Measurements from ENCODE around the gene JSRP1.

Gene JSRP1

GRCh38 chr19:2270423-2271233 is 14.4 kb upstream of the JSRP1 start:
- peaks cover 3% of the 10 kb centered on the region for H3K4me1 ChIP-seq (ENCODE audit: control insufficient read depth, low read depth, low read length)

GRCh38 chr19:2270157-2270422 is 13.9 kb upstream of the JSRP1 start:
- Histone ChIP-seq H3K27me3 (ENCODE audit: control insufficient read depth, insufficient read depth, low read length) (no peaks in the 10 kb centered on the region), H3K9me3 (ENCODE audit: control insufficient read depth, low read depth, low read length) (no peaks in the 10 kb centered on the region), H3K4me3 (ENCODE audit: low read length) (peak overlapping the region; percentile 91), H3K27ac (ENCODE audit: low read length) (peak overlapping the region; percentile 53), H3K4me1 (ENCODE audit: control insufficient read depth, low read depth, low read length) (peaks cover 3% of the 10 kb centered on the region), H3K36me3 (ENCODE audit: control insufficient read depth, low read depth, low read length) (peaks cover 12% of the 10 kb centered on the region), H3K9ac (ENCODE audit: low read length) (peak overlapping the region; percentile 92)

More at GRCh38 chr19:2270423-2271233, 14.4 kb upstream of the JSRP1 start:
- peak overlapping the region; percentile 91 for H3K4me3 ChIP-seq (ENCODE audit: low read length)
- no peak overlapping the region for H3K27ac ChIP-seq (ENCODE audit: low read length)
- H3K9ac ChIP-seq (ENCODE audit: low read length) = peak overlapping the region; percentile 92
- H3K27me3 ChIP-seq (ENCODE audit: control insufficient read depth, insufficient read depth, low read length) = no peaks in the 10 kb centered on the region
- peaks cover 12% of the 10 kb centered on the region for H3K36me3 ChIP-seq (ENCODE audit: control insufficient read depth, low read depth, low read length)
- no peaks in the 10 kb centered on the region for H3K9me3 ChIP-seq (ENCODE audit: control insufficient read depth, low read depth, low read length)

- no peaks in the 10 kb centered on the region for H3K9me3 ChIP-seq (ENCODE audit: control insufficient read depth, low read depth, low read length)
- peak overlapping the region; percentile 92 for H3K9ac ChIP-seq (ENCODE audit: low read length)
- H3K4me1 ChIP-seq (ENCODE audit: control insufficient read depth, low read depth, low read length) = peaks cover 3% of the 10 kb centered on the region
- H3K36me3 ChIP-seq (ENCODE audit: control insufficient read depth, low read depth, low read length) = peaks cover 12% of the 10 kb centered on the region
- H3K27me3 ChIP-seq (ENCODE audit: control insufficient read depth, insufficient read depth, low read length) = no peaks in the 10 kb centered on the region
- H3K4me3 ChIP-seq (ENCODE audit: low read length) = peak overlapping the region; percentile 91
- H3K27ac ChIP-seq (ENCODE audit: low read length) = peak overlapping the region; percentile 53
These were observed 13.3 kb upstream of the JSRP1 start for GRCh38 chr19:2269244-2270156.

GRCh38 chr19:2268861-2269243 is 12.6 kb upstream of the JSRP1 start:
- H3K9ac ChIP-seq (ENCODE audit: low read length) = peak overlapping the region; percentile 64
- H3K9me3 ChIP-seq (ENCODE audit: control insufficient read depth, low read depth, low read length) = no peaks in the 10 kb centered on the region
- no peaks in the 10 kb centered on the region for H3K27me3 ChIP-seq (ENCODE audit: control insufficient read depth, insufficient read depth, low read length)
- peaks cover 12% of the 10 kb centered on the region for H3K36me3 ChIP-seq (ENCODE audit: control insufficient read depth, low read depth, low read length)
- H3K27ac ChIP-seq (ENCODE audit: low read length) = peak overlapping the region; percentile 65
- peaks cover 3% of the 10 kb centered on the region for H3K4me1 ChIP-seq (ENCODE audit: control insufficient read depth, low read depth, low read length)
- peak overlapping the region; percentile 91 for H3K4me3 ChIP-seq (ENCODE audit: low read length)

- peak overlapping the region; percentile 64 for H3K9ac ChIP-seq (ENCODE audit: low read length)
- H3K36me3 ChIP-seq (ENCODE audit: control insufficient read depth, low read depth, low read length) = peaks cover 12% of the 10 kb centered on the region
- H3K4me3 ChIP-seq (ENCODE audit: low read length) = peak overlapping the region; percentile 91
- peaks cover 3% of the 10 kb centered on the region for H3K4me1 ChIP-seq (ENCODE audit: control insufficient read depth, low read depth, low read length)
- no peaks in the 10 kb centered on the region for H3K27me3 ChIP-seq (ENCODE audit: control insufficient read depth, insufficient read depth, low read length)
- H3K27ac ChIP-seq (ENCODE audit: low read length) = no peak overlapping the region
- no peaks in the 10 kb centered on the region for H3K9me3 ChIP-seq (ENCODE audit: control insufficient read depth, low read depth, low read length)
These were observed 12.2 kb upstream of the JSRP1 start for GRCh38 chr19:2268480-2268830.

- H3K9ac ChIP-seq (ENCODE audit: low read length) = no peak overlapping the region
- no peak overlapping the region for H3K4me3 ChIP-seq (ENCODE audit: low read length)
- no peaks in the 10 kb centered on the region for H3K4me1 ChIP-seq (ENCODE audit: control insufficient read depth, low read depth, low read length)
- H3K9me3 ChIP-seq (ENCODE audit: control insufficient read depth, low read depth, low read length) = no peaks in the 10 kb centered on the region
- H3K36me3 ChIP-seq (ENCODE audit: control insufficient read depth, low read depth, low read length) = no peaks in the 10 kb centered on the region
- H3K27me3 ChIP-seq (ENCODE audit: control insufficient read depth, insufficient read depth, low read length) = no peaks in the 10 kb centered on the region
- H3K27ac ChIP-seq (ENCODE audit: low read length) = no peak overlapping the region
These were observed 10.2 kb upstream of the JSRP1 start for GRCh38 chr19:2266183-2266993.

GRCh38 chr19:2261438-2262172 is 5.4 kb upstream of the JSRP1 start:
- Histone ChIP-seq H3K27me3 (ENCODE audit: control insufficient read depth, insufficient read depth, low read length) (no peaks in the 10 kb centered on the region), H3K9me3 (ENCODE audit: control insufficient read depth, low read depth, low read length) (no peaks in the 10 kb centered on the region), H3K4me1 (ENCODE audit: control insufficient read depth, low read depth, low read length) (no peaks in the 10 kb centered on the region), H3K36me3 (ENCODE audit: control insufficient read depth, low read depth, low read length) (no peaks in the 10 kb centered on the region), H3K9ac (ENCODE audit: low read length) (no peak overlapping the region), H3K27ac (ENCODE audit: low read length) (no peak overlapping the region), H3K4me3 (ENCODE audit: low read length) (no peak overlapping the region)

- Histone ChIP-seq H3K27ac (ENCODE audit: low read length) (no peak overlapping the region), H3K4me1 (ENCODE audit: control insufficient read depth, low read depth, low read length) (no peaks in the 10 kb centered on the region), H3K27me3 (ENCODE audit: control insufficient read depth, insufficient read depth, low read length) (no peaks in the 10 kb centered on the region), H3K9me3 (ENCODE audit: control insufficient read depth, low read depth, low read length) (no peaks in the 10 kb centered on the region), H3K4me3 (ENCODE audit: low read length) (no peak overlapping the region), H3K9ac (ENCODE audit: low read length) (no peak overlapping the region), H3K36me3 (ENCODE audit: control insufficient read depth, low read depth, low read length) (no peaks in the 10 kb centered on the region)
These were observed 4.2 kb upstream of the JSRP1 start for GRCh38 chr19:2260341-2260805.

- Histone ChIP-seq H3K4me1 (ENCODE audit: control insufficient read depth, low read depth, low read length) (no peaks in the 10 kb centered on the region), H3K9ac (ENCODE audit: low read length) (no peak overlapping the region), H3K9me3 (ENCODE audit: control insufficient read depth, low read depth, low read length) (no peaks in the 10 kb centered on the region), H3K27ac (ENCODE audit: low read length) (no peak overlapping the region), H3K36me3 (ENCODE audit: control insufficient read depth, low read depth, low read length) (no peaks in the 10 kb centered on the region), H3K4me3 (ENCODE audit: low read length) (no peak overlapping the region), H3K27me3 (ENCODE audit: control insufficient read depth, insufficient read depth, low read length) (peaks cover under 1% of the 10 kb centered on the region)
These were observed 3.1 kb upstream of the JSRP1 start for GRCh38 chr19:2259336-2259735.

- no peaks in the 10 kb centered on the region for H3K9me3 ChIP-seq (ENCODE audit: control insufficient read depth, low read depth, low read length)
- no peak overlapping the region for H3K4me3 ChIP-seq (ENCODE audit: low read length)
- no peaks in the 10 kb centered on the region for H3K4me1 ChIP-seq (ENCODE audit: control insufficient read depth, low read depth, low read length)
- peaks cover 25% of the 10 kb centered on the region for H3K27me3 ChIP-seq (ENCODE audit: control insufficient read depth, insufficient read depth, low read length)
- H3K36me3 ChIP-seq (ENCODE audit: control insufficient read depth, low read depth, low read length) = no peaks in the 10 kb centered on the region
- no peak overlapping the region for H3K27ac ChIP-seq (ENCODE audit: low read length)
- H3K9ac ChIP-seq (ENCODE audit: low read length) = no peak overlapping the region
These were observed 938 bp downstream of the JSRP1 start for GRCh38 chr19:2255112-2255845.
